KBM-7 (cell line): ENCODE results near the gene GUCY2D.
"Not testable (repeated sequence)": the region's sequence is repeated elsewhere in the genome, so short reads cannot be mapped to it uniquely, and the experiment has no call there.

Experiments used
- DNase-seq: peaks from one replicate; pipeline ENCODE4 v3.0.0-alpha.2; 2015
- in situ Hi-C: fragments of 300-500 bp; cut with MboI; formaldehyde crosslinking; loops from 2 replicates; pipeline ENCODE4 v1.14.3; 2020; ENCODE audit warnings: low sequenced_read_pairs, low pct_unique_long_range_greater_than_20kb, mixed read lengths

The GUCY2D gene

GRCh38 chr17:8001976-8002720, at the start of gene GUCY2D:
Gene GUCY2D, plus strand, starts transcription at chr17:8002615. Its CDS starts 433 bp downstream, at chr17:8003048.
- in situ Hi-C loops, result no loop called here
- peak; percentile 74 for DNase-seq

DNA sequence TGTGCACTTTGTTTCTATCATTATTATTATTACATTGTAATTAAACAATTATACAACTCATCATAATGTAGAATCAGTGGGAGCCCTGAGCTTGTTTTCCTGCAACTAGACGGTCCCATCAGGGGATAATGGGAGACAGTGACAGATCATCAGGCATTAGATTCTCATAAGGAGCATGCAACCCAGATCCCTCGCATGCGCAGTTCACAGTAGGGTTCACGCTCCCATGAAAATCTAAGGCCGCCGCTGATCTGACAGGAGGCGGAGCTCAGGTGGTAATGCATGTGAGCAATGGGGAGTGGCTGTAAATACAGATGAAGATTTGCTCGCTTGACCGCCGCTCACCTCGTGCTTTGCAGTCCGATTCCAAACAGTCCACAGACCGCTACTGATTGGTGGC, 49.1 kb upstream of the GUCY2D start:
- DNase-seq, in situ Hi-C loops: not testable (repeated sequence)

DNA sequence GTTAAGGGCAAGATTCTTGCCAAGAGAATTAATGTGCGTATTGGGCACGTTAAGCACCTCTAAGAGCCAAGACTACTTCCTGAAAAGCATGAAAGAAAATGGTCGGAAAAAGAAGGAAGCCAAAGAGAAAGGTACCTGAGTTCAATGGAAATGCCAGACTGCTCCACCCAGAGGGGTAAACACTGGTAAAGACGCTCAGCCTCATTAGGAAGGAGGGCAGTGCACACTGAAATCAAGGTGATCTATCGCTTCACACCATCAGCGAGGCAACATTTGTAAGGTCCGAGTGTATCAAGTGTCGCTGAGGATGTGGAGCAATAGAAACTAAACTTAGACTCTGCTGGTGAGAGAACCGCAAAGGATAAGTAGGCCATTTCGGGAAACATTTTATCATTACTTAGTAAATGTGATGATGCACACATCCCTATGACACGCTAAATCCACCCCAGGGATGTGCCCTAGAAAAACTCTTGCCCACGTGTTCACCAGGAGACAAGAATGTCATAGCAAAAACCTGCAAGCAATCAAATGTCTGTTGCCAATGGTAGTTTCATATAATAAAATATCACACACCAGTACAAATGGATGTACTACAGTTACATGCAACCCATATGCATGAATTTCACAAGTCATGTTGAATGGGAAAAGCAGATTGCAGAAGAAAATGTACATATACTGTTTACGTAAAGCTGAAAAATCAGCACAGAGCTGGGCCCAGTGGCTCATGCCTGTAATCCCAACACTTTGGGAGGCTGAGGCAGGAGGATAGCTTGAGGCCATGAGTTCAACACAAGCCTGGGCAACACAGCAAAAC, 46.8 kb upstream of the GUCY2D start:
- DNase-seq, result no peak
- in situ Hi-C loops, result no loop called here

DNA sequence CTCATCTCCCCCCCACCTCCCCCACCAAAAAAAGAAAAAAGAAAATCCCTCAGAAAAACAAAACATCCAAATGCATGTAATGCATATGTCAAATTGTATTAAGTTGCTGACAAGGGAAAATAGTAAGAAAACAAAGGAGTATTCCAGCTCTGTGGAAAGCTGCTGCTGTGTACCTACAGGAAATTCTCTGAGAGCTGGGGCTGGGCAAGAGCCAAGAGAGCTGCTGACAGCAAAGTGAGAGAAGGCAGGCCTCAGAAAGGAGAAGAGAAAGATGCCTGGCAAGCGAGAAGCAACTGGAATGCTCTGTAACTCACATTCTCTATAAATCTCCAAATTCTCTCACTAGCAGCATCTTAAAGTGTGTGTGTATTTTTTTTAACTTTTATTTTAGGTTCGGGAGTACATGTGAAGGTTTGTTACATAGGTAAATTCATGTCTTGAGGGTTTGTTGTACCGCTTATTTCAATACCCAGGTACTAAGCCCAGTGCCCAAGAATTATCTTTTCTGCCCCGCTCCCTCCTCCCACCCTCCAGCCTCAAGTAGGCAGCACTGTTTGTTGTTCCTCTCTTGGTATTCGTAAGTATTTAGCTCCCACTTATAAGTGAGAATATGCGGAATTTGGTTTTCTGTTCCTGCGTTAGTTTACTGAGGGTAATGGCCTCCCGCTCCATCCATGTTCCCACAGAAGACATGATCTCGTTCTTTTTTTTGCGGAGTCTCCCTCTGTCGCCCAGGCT, 46.0 kb upstream of the GUCY2D start:
- DNase-seq, result no peak
- in situ Hi-C loops, result no loop called here

DNA sequence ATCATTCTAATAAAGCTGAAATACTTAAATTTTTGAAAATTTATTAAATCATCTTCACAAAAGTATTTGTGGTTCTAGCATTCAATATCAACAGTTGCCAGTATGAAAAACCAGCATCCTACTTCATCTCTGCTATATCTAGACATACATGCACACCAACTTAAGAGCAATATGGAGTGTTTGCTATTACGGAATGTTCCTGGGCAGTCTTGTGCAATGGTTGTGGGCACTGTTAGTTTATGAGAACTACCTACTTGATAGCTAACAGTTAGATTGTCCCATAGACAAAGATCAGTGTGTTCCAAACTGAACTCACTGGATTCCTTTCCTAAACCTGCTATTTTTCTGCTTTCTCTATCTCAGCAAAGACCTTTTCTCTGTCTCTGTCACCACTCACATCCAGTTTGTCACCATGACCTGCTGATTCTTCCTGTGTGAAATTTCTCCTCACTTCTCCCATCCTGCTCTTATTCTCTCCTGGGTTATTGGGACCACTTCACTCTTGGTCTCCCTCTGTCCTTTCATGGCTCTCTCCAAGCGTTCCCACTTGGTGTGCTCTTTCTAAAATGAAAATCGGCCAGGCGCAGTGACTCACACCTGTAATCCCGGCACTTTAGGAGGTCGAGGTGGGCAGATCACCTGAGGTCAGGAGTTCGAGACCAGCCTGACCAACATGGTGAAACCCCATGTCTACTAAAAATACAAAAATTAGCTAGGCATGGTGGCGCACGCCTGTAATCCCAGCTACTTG, 42.7 kb upstream of the GUCY2D start:
- in situ Hi-C loops, result no loop called here
- DNase-seq, result no peak

- no peak for DNase-seq
- in situ Hi-C loops, result no loop called here
These were observed 41.0 kb upstream of the GUCY2D start for GRCh38 chr17:7961421-7961820.

GRCh38 chr17:7967751-7968150, 34.7 kb upstream of the GUCY2D start:
- in situ Hi-C loops, result no loop called here
- DNase-seq, result no peak

DNA sequence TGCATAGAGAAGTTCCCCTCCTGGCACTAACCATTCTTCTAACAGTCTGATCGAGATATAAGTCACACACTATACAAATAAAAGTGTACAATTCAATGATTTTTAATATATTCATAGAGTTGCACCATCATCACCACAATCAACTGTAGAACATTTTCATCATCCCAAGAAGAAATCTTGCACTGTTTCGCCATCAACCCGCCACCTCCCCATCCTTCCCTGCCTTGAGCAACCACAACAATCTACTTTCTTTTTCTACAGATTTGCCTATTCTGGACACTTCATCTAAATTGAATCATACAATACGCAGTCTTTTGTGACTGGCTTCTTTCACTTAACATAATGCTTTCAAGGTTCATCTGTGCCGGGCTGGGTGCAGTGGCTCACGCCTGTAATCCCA, 33.0 kb upstream of the GUCY2D start:
- in situ Hi-C loops, result no loop called here
- DNase-seq, result no peak

- no peak for DNase-seq
- in situ Hi-C loops, result no loop called here
These were observed 30.8 kb upstream of the GUCY2D start for GRCh38 chr17:7971651-7972050.

DNA sequence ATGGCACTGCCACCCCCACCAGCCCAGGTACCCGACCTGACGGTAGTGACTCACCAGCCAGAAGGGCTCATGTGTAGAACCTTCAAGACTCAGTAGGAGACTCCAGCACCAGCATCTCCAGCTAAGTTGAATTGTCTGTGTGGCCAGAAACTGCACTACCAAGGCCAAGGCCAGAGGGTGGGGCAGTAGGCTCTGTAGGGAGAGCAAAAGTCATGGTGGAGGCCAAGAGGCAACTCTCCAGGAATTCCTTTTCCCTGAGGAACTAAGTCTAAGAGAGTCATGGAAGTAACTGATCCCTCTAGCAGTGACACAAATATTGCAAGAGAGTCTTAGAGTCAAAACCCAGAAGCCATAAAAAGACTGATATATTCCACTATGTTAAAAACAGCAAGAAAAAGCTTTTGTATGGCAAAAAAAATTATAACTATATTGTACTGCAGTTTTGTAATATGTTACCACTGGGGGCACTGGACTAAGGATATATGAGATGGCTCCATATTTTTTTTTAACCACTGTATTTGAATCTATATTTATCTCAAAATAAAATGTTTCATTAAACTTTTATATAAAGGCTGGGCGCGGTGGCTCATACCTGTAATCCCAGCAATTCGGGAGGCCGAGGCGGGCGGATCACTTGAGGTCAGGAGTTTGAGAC, 30.2 kb upstream of the GUCY2D start:
- no peak for DNase-seq
- in situ Hi-C loops, result no loop called here

- in situ Hi-C loops, result no loop called here
These were observed 27.7 kb upstream of the GUCY2D start for GRCh38 chr17:7974638-7975131.

DNA sequence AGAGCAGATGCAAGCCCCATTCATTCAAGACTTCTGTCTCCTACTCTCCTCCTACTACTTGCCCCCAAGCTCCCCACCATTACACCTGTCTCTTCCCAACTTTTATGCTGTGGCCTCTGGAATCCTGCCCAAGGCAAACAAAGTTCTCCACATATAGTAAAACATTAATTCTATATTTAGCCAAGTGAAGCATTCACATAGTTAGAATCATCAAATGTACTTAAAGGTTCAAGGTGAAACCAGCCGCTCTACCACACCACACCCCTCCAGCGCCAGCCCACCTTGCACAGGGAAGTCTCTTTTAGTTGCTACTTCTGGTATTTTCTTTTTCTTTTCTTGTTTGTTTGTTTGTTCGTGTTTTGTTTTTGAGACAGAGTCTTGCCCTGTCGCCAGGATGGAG, 25.4 kb upstream of the GUCY2D start:
- DNase-seq, result no peak
- in situ Hi-C loops, result no loop called here

More at GRCh38 chr17:7974638-7975131, 27.7 kb upstream of the GUCY2D start:
- DNase-seq, result no peak

DNA sequence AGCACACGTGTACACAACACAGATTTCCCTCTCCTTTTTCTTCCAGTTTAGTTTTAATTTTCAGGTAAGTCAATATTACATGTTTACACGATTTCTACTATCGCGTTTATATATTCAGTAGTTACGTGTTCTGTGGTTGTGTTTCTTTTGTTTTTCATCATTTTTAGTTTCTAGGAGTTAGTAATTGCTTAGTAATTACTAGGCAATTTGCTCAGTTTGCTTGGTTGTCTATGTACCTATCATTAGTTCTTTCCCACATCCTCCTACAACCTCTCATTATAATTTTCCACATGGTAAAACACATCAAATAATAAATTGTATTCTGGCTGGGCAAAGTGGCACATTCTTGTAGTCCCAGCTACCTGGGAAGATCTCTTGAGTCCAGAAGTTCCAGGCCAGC, 24.6 kb upstream of the GUCY2D start:
- no peak for DNase-seq
- in situ Hi-C loops, result no loop called here

DNA sequence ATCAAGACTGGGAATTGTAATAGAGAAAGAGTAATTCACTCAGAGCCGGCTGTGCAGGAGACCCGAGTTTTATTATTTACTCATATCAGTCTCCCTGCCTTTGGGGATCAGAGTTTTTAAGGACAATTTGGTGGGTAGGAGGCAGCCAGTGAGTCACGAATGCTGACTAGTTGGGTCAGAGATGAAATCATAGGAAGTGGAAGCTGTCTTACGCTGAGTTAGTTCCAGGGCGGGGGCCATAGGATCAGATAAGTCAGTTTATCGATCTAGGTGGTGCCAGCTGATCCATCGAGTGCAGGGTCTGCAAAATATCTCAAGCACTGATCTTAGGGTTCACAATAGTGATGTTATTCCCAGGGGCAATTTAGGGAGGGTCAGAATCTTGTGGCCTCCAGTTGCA, 20.2 kb upstream of the GUCY2D start:
- no peak for DNase-seq
- in situ Hi-C loops, result no loop called here

GRCh38 chr17:7982666-7983065, 19.7 kb upstream of the GUCY2D start:
- in situ Hi-C loops, result no loop called here

GRCh38 chr17:7984904-7985303, 17.5 kb upstream of the GUCY2D start:
- in situ Hi-C loops, result no loop called here
- no peak for DNase-seq

More at GRCh38 chr17:7982666-7983065, 19.7 kb upstream of the GUCY2D start:
- no peak for DNase-seq

- no peak for DNase-seq
- in situ Hi-C loops, result no loop called here
These were observed 15.1 kb upstream of the GUCY2D start for GRCh38 chr17:7987112-7987893.

GRCh38 chr17:7988750-7989178, 13.7 kb upstream of the GUCY2D start:
- peak; percentile 88 for DNase-seq
- in situ Hi-C loops, result no loop called here
